HEK293 (cell line): ENCODE measurements around the gene CEP85.
"Not testable (repeated sequence)": the region's sequence is repeated elsewhere in the genome, so short reads cannot be mapped to it uniquely, and the experiment has no call there.

Experiments used
- CTCF ChIA-PET: fragments of 350-600 bp; formaldehyde crosslinking; extraction: SDS; loops from one replicate; lab custom pipeline; 2021; ENCODE audit warnings: antibody characterized with exemption; lab: Yijun Ruan, JAX
- POLR2A ChIA-PET: fragments of 300-600 bp; formaldehyde crosslinking; extraction: SDS; loops from one replicate; lab custom pipeline; 2020; ENCODE audit warnings: antibody characterized with exemption, inconsistent platforms; lab: Yijun Ruan, JAX
- H3K27ac ChIP-seq: fragments of 200-500 bp; sonication (Bioruptor generic); 2 replicates; pipeline ENCODE4 v1.5.1; 2014; ENCODE audit warnings: low read depth, low read length, control low read depth, inconsistent platforms; ENCODE audit errors: extremely low read depth
- H3K36me3 ChIP-seq, 2 experiments: fragments of 200-500 bp in 1 of 2; sonication (Bioruptor generic) in 1 of 2; 1 replicate in 1 of 2; 2 replicates in 1 of 2; pipeline ENCODE4 v1.5.1; 2014 to 2017; ENCODE audit warnings: inconsistent platforms in 2 of 2, low read length in 2 of 2; ENCODE audit not compliant: control insufficient read depth in 2 of 2, insufficient read depth in 1 of 2
- H3K4me1 ChIP-seq: fragments of 200-500 bp; sonication (Bioruptor generic); 2 replicates; pipeline ENCODE4 v1.5.1; 2014; ENCODE audit warnings: mild to moderate bottlenecking, low read length, inconsistent platforms; ENCODE audit not compliant: control insufficient read depth, insufficient read depth
- H3K4me3 ChIP-seq: 2 replicates; pipeline ENCODE4 v1.5.1; 2011; ENCODE audit warnings: low read depth, mild to moderate bottlenecking, control low read depth, low read length, moderate library complexity
- H3K9me3 ChIP-seq: fragments of 200-500 bp; sonication (Bioruptor generic); 2 replicates; pipeline ENCODE4 v1.5.1; 2014; ENCODE audit warnings: low read depth, low read length, inconsistent platforms; ENCODE audit not compliant: control insufficient read depth, insufficient read depth
- MYNN ChIP-seq: fragments of 450-650 bp; formaldehyde crosslinking; IDR thresholded peaks from 2 replicates; pipeline ENCODE4 v1.5.1; 2016; ENCODE audit warnings: missing biosample characterization, missing genetic modification characterization, borderline replicate concordance
- REST ChIP-seq: fragments of 450-650 bp; formaldehyde crosslinking; IDR thresholded peaks from 2 replicates; pipeline ENCODE4 v1.5.1; 2016; ENCODE audit warnings: missing biosample characterization, missing genetic modification characterization
- SETDB1 ChIP-seq: IDR thresholded peaks from one replicate; pipeline ENCODE4 v1.6.1; 2017; ENCODE audit warnings: mild to moderate bottlenecking, low read length, moderate library complexity, mixed read lengths; ENCODE audit not compliant: insufficient read length
- ZBTB8A ChIP-seq: fragments of 450-650 bp; formaldehyde crosslinking; IDR thresholded peaks from 2 replicates; pipeline ENCODE4 v1.5.1; 2016; ENCODE audit warnings: missing biosample characterization, missing genetic modification characterization
- ZEB2 ChIP-seq: fragments of 450-650 bp; formaldehyde crosslinking; IDR thresholded peaks from 2 replicates; pipeline ENCODE4 v1.5.1; 2016; ENCODE audit warnings: missing biosample characterization, missing genetic modification characterization
- ZFP69B ChIP-seq: fragments of 450-650 bp; formaldehyde crosslinking; IDR thresholded peaks from 2 replicates; pipeline ENCODE4 v1.5.1; 2016; ENCODE audit warnings: missing biosample characterization, missing genetic modification characterization
- ZNF121 ChIP-seq: fragments of 450-650 bp; formaldehyde crosslinking; IDR thresholded peaks from 2 replicates; pipeline ENCODE4 v1.5.1; 2016; ENCODE audit warnings: missing biosample characterization, missing genetic modification characterization
- ZNF155 ChIP-seq: fragments of 450-650 bp; formaldehyde crosslinking; IDR thresholded peaks from 2 replicates; pipeline ENCODE4 v1.5.1; 2016; ENCODE audit warnings: missing biosample characterization, missing genetic modification characterization
- ZNF19 ChIP-seq: fragments of 450-650 bp; formaldehyde crosslinking; IDR thresholded peaks from 2 replicates; pipeline ENCODE4; 2016; ENCODE audit warnings: missing biosample characterization, missing genetic modification characterization, low read depth
- ZNF211 ChIP-seq: fragments of 450-650 bp; formaldehyde crosslinking; IDR thresholded peaks from 2 replicates; pipeline ENCODE4 v1.5.1; 2016; ENCODE audit warnings: low read depth, missing biosample characterization, missing genetic modification characterization
- ZNF221 ChIP-seq: fragments of 450-650 bp; formaldehyde crosslinking; IDR thresholded peaks from 2 replicates; pipeline ENCODE4 v1.5.1; 2017; ENCODE audit warnings: missing biosample characterization, missing genetic modification characterization, borderline replicate concordance
- ZNF24 ChIP-seq: fragments of 450-650 bp; formaldehyde crosslinking; IDR thresholded peaks from 2 replicates; pipeline ENCODE4 v1.5.1; 2016; ENCODE audit warnings: missing biosample characterization, missing genetic modification characterization
- ZNF266 ChIP-seq: fragments of 450-650 bp; formaldehyde crosslinking; IDR thresholded peaks from 2 replicates; pipeline ENCODE4 v1.5.1; 2016; ENCODE audit warnings: missing biosample characterization, missing genetic modification characterization, low read depth
- ZNF335 ChIP-seq: fragments of 450-650 bp; formaldehyde crosslinking; conservative IDR thresholded peaks from 2 replicates; pipeline ENCODE4 v1.5.1; 2016; ENCODE audit warnings: missing biosample characterization, missing genetic modification characterization
- ZNF394 ChIP-seq: fragments of 450-650 bp; formaldehyde crosslinking; IDR thresholded peaks from 2 replicates; pipeline ENCODE4 v1.5.1; 2016; ENCODE audit warnings: missing biosample characterization, missing genetic modification characterization, mild to moderate bottlenecking, moderate library complexity, borderline replicate concordance
- ZNF426 ChIP-seq: fragments of 450-650 bp; formaldehyde crosslinking; IDR thresholded peaks from 2 replicates; pipeline ENCODE4 v1.5.1; 2017; ENCODE audit warnings: missing biosample characterization, missing genetic modification characterization, mild to moderate bottlenecking, inconsistent platforms, moderate library complexity
- ZNF521 ChIP-seq: fragments of 450-650 bp; formaldehyde crosslinking; IDR thresholded peaks from 2 replicates; pipeline ENCODE4 v1.5.1; 2017; ENCODE audit warnings: missing biosample characterization, mild to moderate bottlenecking, missing genetic modification characterization
- ZNF529 ChIP-seq: fragments of 450-650 bp; formaldehyde crosslinking; IDR thresholded peaks from 2 replicates; pipeline ENCODE4 v1.5.1; 2017; ENCODE audit warnings: missing genetic modification characterization, missing biosample characterization; ENCODE audit not compliant: insufficient replicate concordance
- ZNF558 ChIP-seq: fragments of 450-650 bp; formaldehyde crosslinking; IDR thresholded peaks from 2 replicates; pipeline ENCODE4 v1.5.1; 2016; ENCODE audit warnings: missing biosample characterization, missing genetic modification characterization
- ZNF626 ChIP-seq: fragments of 450-650 bp; sonication (Bioruptor Pico); formaldehyde crosslinking; IDR thresholded peaks from 2 replicates; pipeline ENCODE4 v1.5.1; 2018; ENCODE audit warnings: missing biosample characterization, missing genetic modification characterization, inconsistent platforms
- ZNF660 ChIP-seq: fragments of 450-650 bp; IDR thresholded peaks from 2 replicates; pipeline ENCODE4 v1.5.1; 2018; ENCODE audit warnings: missing biosample characterization, mild to moderate bottlenecking, missing genetic modification characterization
- ZNF776 ChIP-seq: fragments of 450-650 bp; formaldehyde crosslinking; IDR thresholded peaks from 2 replicates; pipeline ENCODE4 v1.5.0; 2017; ENCODE audit warnings: missing biosample characterization, missing genetic modification characterization, borderline replicate concordance
- ZNF785 ChIP-seq: fragments of 450-650 bp; formaldehyde crosslinking; IDR thresholded peaks from 2 replicates; pipeline ENCODE4 v1.5.1; 2016; ENCODE audit warnings: missing biosample characterization, missing genetic modification characterization
- ZNF830 ChIP-seq: fragments of 450-650 bp; IDR thresholded peaks from 2 replicates; pipeline ENCODE4 v1.5.0; 2018; ENCODE audit warnings: missing biosample characterization, missing genetic modification characterization, low read depth, mild to moderate bottlenecking, moderate library complexity
- TF ChIP-seq, protein P1 (sequence below): sonication (generic); formaldehyde crosslinking; IDR thresholded peaks from 2 replicates; pipeline ENCODE4 v1.8.1; 2022; ENCODE audit warnings: mild to moderate bottlenecking, moderate library complexity, missing genetic modification reagents
- TF ChIP-seq, protein P2 (sequence below): fragments of 450-650 bp; formaldehyde crosslinking; IDR thresholded peaks from 2 replicates; pipeline ENCODE4 v1.5.1; 2017; ENCODE audit warnings: missing biosample characterization, missing genetic modification characterization

CEP85 gene

GRCh38 chr1:26225033-26225831, 8.8 kb upstream of the CEP85 start (continued):
- TF ChIP-seq ZNF266 (tag by site-specific recombination) (no peak), ZNF155 (tag by site-specific recombination) (no peak), ZNF121 (tag by site-specific recombination) (no peak), ZNF426 (no peak), ZNF19 (tag by site-specific recombination) (no peak), ZNF626 (tag by site-specific recombination) (no peak), ZFP69B (no peak)

GRCh38 chr1:26230682-26231081, 3.3 kb upstream of the CEP85 start:
- H3K4me3 ChIP-seq, H3K27ac ChIP-seq, H3K9me3 ChIP-seq, H3K36me3 ChIP-seq, H3K4me1 ChIP-seq, POLR2A ChIA-PET: not testable (repeated sequence)
- CTCF ChIA-PET: interaction anchor here (1.0 kb wide), 1 partner anchor 61 kb away, joined by 3 read pairs; the partner anchor contains the start of gene ZNF593

DNA sequence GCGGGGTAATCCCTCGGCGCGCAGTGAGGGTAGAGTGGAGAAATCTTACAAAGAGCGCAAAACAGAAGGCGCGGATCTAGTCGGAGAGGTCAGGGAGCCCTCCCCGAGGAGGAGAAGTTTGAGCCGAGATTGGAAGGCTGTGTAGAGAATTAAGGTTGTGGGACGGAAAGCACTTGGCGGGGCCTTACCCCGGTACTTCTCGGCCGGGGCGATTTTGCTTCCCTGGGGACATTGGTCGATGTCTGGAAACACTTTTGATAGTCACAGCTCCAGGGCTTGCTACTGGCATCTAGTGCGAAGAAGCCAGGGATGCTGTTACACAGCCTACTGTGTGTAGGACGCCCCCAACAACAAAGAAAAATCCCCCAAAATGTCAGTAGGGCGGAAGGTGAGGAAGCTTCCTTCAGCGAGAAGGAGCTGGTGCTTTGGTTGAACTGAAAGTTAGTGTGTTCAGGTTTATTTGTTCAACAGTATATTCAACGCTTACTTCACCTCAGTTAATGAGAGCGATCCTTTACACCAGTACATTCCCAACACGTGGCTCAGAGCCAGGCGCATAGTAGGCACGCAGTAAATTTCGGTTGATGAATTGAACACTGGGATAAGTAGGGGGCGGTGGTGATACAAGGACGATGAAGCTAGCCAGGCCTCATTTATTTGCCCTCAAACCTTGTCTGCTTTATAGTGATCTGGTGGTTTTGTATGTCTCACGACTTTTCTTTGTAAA, 807 bp downstream of the CEP85 start:
- peak overlapping the region; percentile 61 for H3K27ac ChIP-seq
- POLR2A ChIA-PET: interaction anchor here (0.6 to 2.1 kb wide), 11 partner anchors 12 to 197 kb away, joined by 3 to 23 read pairs (median 4); partner anchors contain the start of genes CATSPER4, DHDDS, PDIK1L and ZNF593
- TF ChIP-seq ZBTB8A (tag by site-specific recombination): no peak
- TF ChIP-seq SETDB1: no peak
- TF ChIP-seq REST (tag by site-specific recombination): no peak
- no peak for TF ChIP-seq ZNF830 (tag by site-specific recombination)
- TF ChIP-seq ZNF785 (tag by site-specific recombination): no peak
- no peak for TF ChIP-seq ZNF521
- no peak for TF ChIP-seq ZNF776 (tag by site-specific recombination)
- no peak for TF ChIP-seq ZEB2 (tag by site-specific recombination)
- TF ChIP-seq, protein P1, sequence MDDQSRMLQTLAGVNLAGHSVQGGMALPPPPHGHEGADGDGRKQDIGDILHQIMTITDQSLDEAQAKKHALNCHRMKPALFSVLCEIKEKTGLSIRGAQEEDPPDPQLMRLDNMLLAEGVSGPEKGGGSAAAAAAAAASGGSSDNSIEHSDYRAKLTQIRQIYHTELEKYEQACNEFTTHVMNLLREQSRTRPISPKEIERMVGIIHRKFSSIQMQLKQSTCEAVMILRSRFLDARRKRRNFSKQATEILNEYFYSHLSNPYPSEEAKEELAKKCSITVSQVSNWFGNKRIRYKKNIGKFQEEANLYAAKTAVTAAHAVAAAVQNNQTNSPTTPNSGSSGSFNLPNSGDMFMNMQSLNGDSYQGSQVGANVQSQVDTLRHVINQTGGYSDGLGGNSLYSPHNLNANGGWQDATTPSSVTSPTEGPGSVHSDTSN (CRISPR knock-in tag): no peak
- no peak for TF ChIP-seq ZNF221 (tag by site-specific recombination)
- no peak for TF ChIP-seq MYNN (tag by site-specific recombination)
- TF ChIP-seq ZNF558 (tag by site-specific recombination): no peak
- TF ChIP-seq ZNF529 (tag by site-specific recombination): no peak
- no peak for TF ChIP-seq ZNF24 (tag by site-specific recombination)
- TF ChIP-seq, protein P2, sequence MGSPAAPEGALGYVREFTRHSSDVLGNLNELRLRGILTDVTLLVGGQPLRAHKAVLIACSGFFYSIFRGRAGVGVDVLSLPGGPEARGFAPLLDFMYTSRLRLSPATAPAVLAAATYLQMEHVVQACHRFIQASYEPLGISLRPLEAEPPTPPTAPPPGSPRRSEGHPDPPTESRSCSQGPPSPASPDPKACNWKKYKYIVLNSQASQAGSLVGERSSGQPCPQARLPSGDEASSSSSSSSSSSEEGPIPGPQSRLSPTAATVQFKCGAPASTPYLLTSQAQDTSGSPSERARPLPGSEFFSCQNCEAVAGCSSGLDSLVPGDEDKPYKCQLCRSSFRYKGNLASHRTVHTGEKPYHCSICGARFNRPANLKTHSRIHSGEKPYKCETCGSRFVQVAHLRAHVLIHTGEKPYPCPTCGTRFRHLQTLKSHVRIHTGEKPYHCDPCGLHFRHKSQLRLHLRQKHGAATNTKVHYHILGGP (tag by site-specific recombination): no peak
- peak; percentile 45; the same call in 1 of the 2 replicates for TF ChIP-seq ZNF335
- TF ChIP-seq ZNF394: no peak
- TF ChIP-seq ZNF660 (tag by site-specific recombination): 0 out of 2 replicates have a peak, but pooled peaks have one; percentile 36
- no peak for TF ChIP-seq ZNF211 (tag by site-specific recombination)

More for the DNA sequence above, 807 bp downstream of the CEP85 start:
- Histone ChIP-seq H3K4me1 (no peaks in the 10 kb centered on the region), H3K9me3 (no peaks in the 10 kb centered on the region), H3K36me3 (peaks cover 0 to 2% of the 10 kb centered on the region in 2 experiments; a peak in 1 of 3 replicates), H3K4me3 (peak overlapping the region; percentile 60)
- CTCF ChIA-PET: interaction anchor here (0.5 to 2.4 kb wide), 31 partner anchors 9 to 1074 kb away, joined by 3 to 32 read pairs (median 5); partner anchors contain the start of genes C1orf232, CATSPER4, ZNF593 and ZNF593OS
